Mesodermal cell (in vitro differentiated cells): ENCODE data around the gene SMCP.

Experiments
- H3K27ac ChIP-seq: 2 replicates; pipeline ENCODE4 v1.7.0; 2013; ENCODE audit warnings: mild to moderate bottlenecking, low read depth, low read length, moderate library complexity; ENCODE audit not compliant: severe bottlenecking
- H3K36me3 ChIP-seq: 2 replicates; pipeline ENCODE4 v1.7.1; 2013; ENCODE audit warnings: mild to moderate bottlenecking, low read length, moderate library complexity; ENCODE audit not compliant: control insufficient read depth, insufficient read depth
- H3K4me1 ChIP-seq: one replicate; pipeline ENCODE4 v1.7.1; 2013; ENCODE audit warnings: mild to moderate bottlenecking, low read length; ENCODE audit not compliant: insufficient read depth, control insufficient read depth, poor library complexity, severe bottlenecking
- H3K4me3 ChIP-seq: 2 replicates; pipeline ENCODE4 v1.7.0; 2013; ENCODE audit warnings: low read length, control low read depth, mild to moderate bottlenecking; ENCODE audit not compliant: insufficient read depth, poor library complexity, severe bottlenecking; ENCODE audit errors: extremely low read depth
- H3K9me3 ChIP-seq: 2 replicates; pipeline ENCODE4 v1.7.1; 2013; ENCODE audit warnings: mild to moderate bottlenecking, low read length, moderate library complexity; ENCODE audit not compliant: control insufficient read depth
- WGBS, 2 experiments: methylation state at CpG; one replicate each; pipeline ENCODE4 v1.1.5; 2013; ENCODE audit warnings: missing lambda C conversion rate in 2 of 2; ENCODE audit not compliant: insufficient coverage in 2 of 2; 5-methylcytosine and 5-hydroxymethylcytosine counted together

The SMCP gene

DNA sequence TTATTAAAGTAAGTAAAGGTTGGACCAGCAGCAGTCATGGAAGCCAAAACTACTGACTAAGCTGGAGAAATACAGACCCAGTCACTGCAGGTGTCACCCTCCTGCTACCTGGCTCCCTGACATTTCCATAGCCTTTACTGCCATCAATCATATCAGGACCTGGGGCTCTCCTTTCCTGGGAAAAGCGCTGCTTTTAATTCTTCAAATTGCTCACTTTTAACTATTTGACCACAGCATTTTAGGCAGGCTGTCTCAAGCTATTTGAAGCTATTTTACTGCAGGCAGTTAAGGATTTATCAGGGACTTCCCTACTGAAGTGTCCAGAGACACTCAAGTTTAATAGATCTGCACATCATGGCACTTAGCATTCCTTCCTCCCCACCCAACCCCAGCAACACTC lies 34.3 kb downstream of the SMCP start:
- WGBS, 2 experiments, result 50 to 56% methylated on average over 1 of the region's 1 CpG
- no peak overlapping the region for H3K27ac ChIP-seq
- H3K4me1 ChIP-seq, result no peaks in the 10 kb centered on the region
- no peaks in the 10 kb centered on the region for H3K36me3 ChIP-seq
- H3K9me3 ChIP-seq, result peaks cover 14% of the 10 kb centered on the region
- no peak overlapping the region for H3K4me3 ChIP-seq

DNA sequence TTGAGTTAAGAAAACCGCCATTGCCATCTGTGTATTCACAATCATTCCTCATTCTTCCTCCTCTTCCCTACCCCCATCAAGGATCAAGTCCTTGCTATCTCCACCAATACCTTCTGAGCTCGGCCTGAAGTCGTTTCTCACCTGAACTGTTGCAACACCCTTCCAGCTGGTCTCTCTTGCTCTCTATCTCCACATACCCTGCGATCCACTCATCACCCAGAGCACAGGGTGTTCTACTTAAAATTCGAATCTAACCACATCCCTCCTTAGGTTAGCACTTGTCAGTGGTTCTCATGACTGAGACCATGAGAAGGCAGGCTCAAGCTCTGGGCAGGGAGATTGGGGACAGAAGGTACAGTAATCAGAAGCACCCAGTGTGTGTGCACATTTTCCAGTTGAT lies 34.8 kb downstream of the SMCP start:
- Histone ChIP-seq H3K36me3 (no peaks in the 10 kb centered on the region), H3K27ac (no peak overlapping the region), H3K4me3 (no peak overlapping the region), H3K4me1 (no peaks in the 10 kb centered on the region), H3K9me3 (peaks cover 14% of the 10 kb centered on the region)
- WGBS, 2 experiments, result 17 to 52% methylated on average over 3 to 4 of the region's 5 CpGs

DNA sequence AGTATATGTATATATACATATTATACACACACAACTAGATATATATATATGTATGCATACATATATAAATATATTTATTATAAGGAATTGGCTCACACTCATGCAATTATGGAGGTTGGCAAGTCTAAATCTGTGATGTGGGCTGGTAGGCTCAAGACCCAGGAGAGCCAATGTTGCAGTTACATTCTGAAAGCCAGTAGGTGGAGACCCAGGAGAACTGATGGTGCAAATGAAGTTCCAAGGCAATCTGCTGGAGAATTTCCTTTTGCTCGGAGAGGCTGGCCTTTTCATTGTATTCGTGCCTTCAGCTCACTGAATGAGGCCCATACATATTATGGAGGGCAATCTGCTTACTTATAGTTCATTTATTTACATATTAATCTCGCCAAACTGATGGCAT lies 39.7 kb downstream of the SMCP start:
- Histone ChIP-seq H3K36me3 (no peaks in the 10 kb centered on the region), H3K27ac (no peak overlapping the region), H3K4me3 (no peak overlapping the region), H3K9me3 (no peaks in the 10 kb centered on the region), H3K4me1 (no peaks in the 10 kb centered on the region)
- WGBS, 2 experiments, result 14% methylated on average over 2 of the region's 3 CpGs; no CpG with 5 or more reads in 1 of the 2 experiments

DNA sequence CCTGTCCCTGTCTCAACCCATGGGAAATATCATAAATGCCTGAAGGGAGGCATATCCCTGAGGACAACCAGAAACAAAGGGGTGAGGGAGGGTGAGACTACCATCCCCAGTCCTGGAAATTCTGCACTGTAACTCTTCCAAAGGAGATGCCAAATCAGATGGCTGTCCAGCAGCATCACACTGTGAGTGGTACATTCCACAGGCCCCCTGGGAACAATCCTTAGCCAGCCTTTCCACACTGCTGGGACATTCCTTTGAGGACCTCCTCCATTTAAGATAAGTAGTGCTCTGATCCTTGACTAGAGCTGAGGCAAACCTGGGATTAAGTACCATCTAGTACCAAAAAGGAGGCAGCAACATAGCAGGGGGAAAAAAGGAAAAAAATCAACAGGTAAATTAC lies 40.9 kb downstream of the SMCP start:
- Histone ChIP-seq H3K36me3 (no peaks in the 10 kb centered on the region), H3K27ac (no peak overlapping the region)

GRCh38 chr1:152924191-152924590 lies 46.1 kb downstream of the SMCP start:
- Histone ChIP-seq H3K4me3 (no peak overlapping the region), H3K36me3 (no peaks in the 10 kb centered on the region), H3K4me1 (no peaks in the 10 kb centered on the region), H3K27ac (no peak overlapping the region), H3K9me3 (peaks cover 18% of the 10 kb centered on the region)
- WGBS, 2 experiments, result 62 to 65% methylated on average over 2 of the region's 2 CpGs

More for the DNA sequence above, 40.9 kb downstream of the SMCP start:
- H3K4me3 ChIP-seq, result no peak overlapping the region
- H3K9me3 ChIP-seq, result peaks cover 2% of the 10 kb centered on the region
- H3K4me1 ChIP-seq, result no peaks in the 10 kb centered on the region

DNA sequence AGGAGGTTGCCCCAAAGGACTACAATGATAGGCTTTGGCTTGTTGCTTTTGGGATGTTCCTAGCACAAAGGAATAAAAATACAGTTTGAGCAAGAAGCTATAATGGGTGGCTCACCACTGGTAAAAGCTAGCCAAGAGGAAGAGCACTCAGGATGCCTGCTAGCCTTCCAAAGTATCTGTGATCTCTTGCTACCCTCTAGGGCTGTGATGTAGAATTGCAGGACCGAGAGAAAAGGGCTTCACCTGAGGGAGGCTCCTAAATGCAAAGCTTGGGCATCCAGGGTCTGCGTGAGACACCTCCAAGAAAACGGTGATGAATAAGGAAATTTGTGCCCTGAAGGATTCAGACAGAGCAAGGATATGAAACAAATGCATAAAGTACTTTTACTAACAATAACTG lies 48.0 kb downstream of the SMCP start:
- Histone ChIP-seq H3K27ac (no peak overlapping the region), H3K4me1 (no peaks in the 10 kb centered on the region), H3K36me3 (no peaks in the 10 kb centered on the region), H3K4me3 (no peak overlapping the region), H3K9me3 (peaks cover 18% of the 10 kb centered on the region)
- no CpG with 5 or more reads among the region's 3 CpGs for WGBS, 2 experiments

DNA sequence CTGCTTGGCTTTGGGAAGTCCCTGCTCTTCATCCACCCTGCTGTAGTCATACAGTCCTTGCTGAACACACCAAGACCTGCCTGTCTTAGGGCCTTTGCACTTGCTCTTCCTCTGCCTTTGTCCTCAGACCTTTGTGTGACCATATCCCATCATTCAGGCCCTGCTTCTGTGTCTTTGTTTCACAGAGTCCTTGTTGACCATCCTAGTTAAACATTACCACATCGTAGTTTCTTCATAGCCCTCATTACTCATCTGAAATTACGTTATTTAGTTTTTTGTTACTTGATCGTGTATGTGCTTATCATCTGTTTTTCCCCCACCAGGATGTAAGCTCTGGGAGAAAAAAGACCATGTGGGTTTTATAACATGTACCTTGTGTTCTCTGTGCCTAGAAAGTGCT lies 50.5 kb downstream of the SMCP start:
- Histone ChIP-seq H3K36me3 (no peaks in the 10 kb centered on the region), H3K4me3 (no peak overlapping the region), H3K27ac (no peak overlapping the region), H3K4me1 (no peaks in the 10 kb centered on the region), H3K9me3 (peaks cover 18% of the 10 kb centered on the region)
- WGBS, 2 experiments, result 80% methylated on average over 3 of the region's 3 CpGs; no CpG with 5 or more reads in 1 of the 2 experiments

GRCh38 chr1:152932170-152932811 lies 54.2 kb downstream of the SMCP start:
- no peak overlapping the region for H3K27ac ChIP-seq
- no peaks in the 10 kb centered on the region for H3K4me1 ChIP-seq
- H3K4me3 ChIP-seq, result no peak overlapping the region
- H3K36me3 ChIP-seq, result no peaks in the 10 kb centered on the region
- 68 to 75% methylated on average over 3 of the region's 4 CpGs for WGBS, 2 experiments
- H3K9me3 ChIP-seq, result peaks cover 2% of the 10 kb centered on the region

DNA sequence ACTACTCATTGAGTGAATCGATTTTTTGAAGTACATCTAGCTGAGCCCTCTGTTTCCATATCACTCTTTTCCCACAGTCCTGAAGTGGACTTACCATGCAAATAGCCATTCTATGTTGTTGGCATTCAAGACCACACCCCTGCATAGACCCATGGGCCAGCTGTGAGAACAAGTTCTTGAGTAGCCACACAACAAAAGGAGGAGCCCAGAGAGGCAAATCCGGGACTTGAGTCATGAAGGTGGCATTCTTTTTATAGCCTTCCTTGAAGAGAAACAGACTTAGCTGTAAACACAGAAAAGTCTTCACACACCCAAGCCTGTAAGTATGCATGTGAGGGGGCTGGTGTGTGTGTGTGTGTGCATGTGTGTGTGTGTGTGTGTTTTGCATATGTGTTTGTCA lies 55.1 kb downstream of the SMCP start:
- 50 to 83% methylated on average over 1 to 2 of the region's 2 CpGs for WGBS, 2 experiments

More for the DNA sequence above, 55.1 kb downstream of the SMCP start:
- Histone ChIP-seq H3K4me1 (no peaks in the 10 kb centered on the region), H3K27ac (no peak overlapping the region), H3K4me3 (no peak overlapping the region), H3K36me3 (no peaks in the 10 kb centered on the region), H3K9me3 (no peaks in the 10 kb centered on the region)
